WTC11 (cell line): ENCODE data around the gene GNB2. TPM values are rescaled to one million over a fixed set of nuclear protein-coding genes. Genes with fewer than 3 reads are reported as not detected.

Source experiments
- ATAC-seq: fragments of 200-7000 bp; cut with Tn5 transposase; 2 replicates; pipeline ENCODE4 v1.10.0; 2021; ENCODE audit warnings: mild to moderate bottlenecking, moderate library complexity
- CTCF ChIA-PET: fragments of 300-600 bp; sonication (Branson Sonifier 250); formaldehyde crosslinking; loops from one replicate; lab custom pipeline; 2021; ENCODE audit warnings: antibody characterized with exemption; lab: Charles Lee
- POLR2A ChIA-PET: fragments of 350-600 bp; sonication (Branson Sonifier 250); formaldehyde crosslinking; loops from one replicate; lab custom pipeline; 2021; ENCODE audit warnings: antibody characterized with exemption; lab: Charles Lee
- DNase-seq: peaks from one replicate; pipeline ENCODE4 v3.0.0; 2021; ENCODE audit warnings: low spot score
- H3K27ac Mint-ChIP-seq: 2 replicates; pipeline ENCODE4 v1.8.0; 2021; ENCODE audit warnings: mixed read lengths
- H3K27me3 Mint-ChIP-seq: 2 replicates; pipeline ENCODE4 v1.8.0; 2021; ENCODE audit warnings: low read depth, mild to moderate bottlenecking, moderate library complexity, mixed read lengths
- H3K36me3 Mint-ChIP-seq: 2 replicates; pipeline ENCODE4 v1.8.0; 2021; ENCODE audit warnings: mixed read lengths
- H3K4me1 Mint-ChIP-seq: 2 replicates; pipeline ENCODE4 v1.8.0; 2022; ENCODE audit warnings: mixed read lengths
- H3K4me3 Mint-ChIP-seq: 2 replicates; pipeline ENCODE4 v1.8.0; 2021; ENCODE audit warnings: mild to moderate bottlenecking, moderate library complexity, mixed read lengths
- H3K9me3 Mint-ChIP-seq: 2 replicates; pipeline ENCODE4 v1.8.0; 2021; ENCODE audit warnings: mixed read lengths
- ATF1 ChIP-seq: sonication (generic); formaldehyde crosslinking; IDR thresholded peaks from 2 replicates; pipeline ENCODE4 v1.8.1; 2023; ENCODE audit warnings: mild to moderate bottlenecking, moderate library complexity, missing genetic modification reagents
- ATF2 ChIP-seq: sonication (generic); formaldehyde crosslinking; IDR thresholded peaks from 2 replicates; pipeline ENCODE4 v1.8.1; 2022; ENCODE audit warnings: low read depth, missing genetic modification reagents, borderline replicate concordance
- CBFB ChIP-seq: sonication (generic); formaldehyde crosslinking; IDR thresholded peaks from 2 replicates; pipeline ENCODE4 v1.8.1; 2022; ENCODE audit warnings: mild to moderate bottlenecking, low read depth, missing genetic modification reagents
- CREM ChIP-seq: sonication (generic); formaldehyde crosslinking; IDR thresholded peaks from 2 replicates; pipeline ENCODE4 v1.8.1; 2022; ENCODE audit warnings: mild to moderate bottlenecking, missing genetic modification reagents, moderate library complexity
- EMX1 ChIP-seq: fragments of 250-450 bp; sonication (Bioruptor Pico); IDR thresholded peaks from 2 replicates; pipeline ENCODE4 v1.8.0; 2021; ENCODE audit warnings: mild to moderate bottlenecking
- ETV6 ChIP-seq: sonication (generic); formaldehyde crosslinking; IDR thresholded peaks from 2 replicates; pipeline ENCODE4 v1.8.1; 2022; ENCODE audit warnings: mild to moderate bottlenecking, missing genetic modification reagents
- FOXP4 ChIP-seq: sonication (generic); formaldehyde crosslinking; IDR thresholded peaks from 2 replicates; pipeline ENCODE4 v1.8.0; 2022; ENCODE audit warnings: mild to moderate bottlenecking, missing genetic modification reagents
- GTF2I ChIP-seq: fragments of 250-450 bp; sonication (Bioruptor Pico); conservative IDR thresholded peaks from 2 replicates; pipeline ENCODE4 v1.4.0; 2021; ENCODE audit warnings: mild to moderate bottlenecking
- NFYB ChIP-seq: sonication (generic); formaldehyde crosslinking; conservative IDR thresholded peaks from 2 replicates; pipeline ENCODE4 v1.8.0; 2022; ENCODE audit warnings: low read depth, missing genetic modification reagents
- PRDM15 ChIP-seq: sonication (generic); formaldehyde crosslinking; IDR thresholded peaks from 2 replicates; pipeline ENCODE4 v1.8.0; 2022; ENCODE audit warnings: missing genetic modification reagents
- SMAD3 ChIP-seq: sonication (generic); formaldehyde crosslinking; IDR thresholded peaks from 2 replicates; pipeline ENCODE4 v1.8.0; 2022; ENCODE audit warnings: missing genetic modification reagents, mild to moderate bottlenecking, borderline replicate concordance
- SP1 ChIP-seq: sonication (generic); formaldehyde crosslinking; conservative IDR thresholded peaks from 2 replicates; pipeline ENCODE4 v1.8.1; 2022; ENCODE audit warnings: missing genetic modification reagents
- ZNF121 ChIP-seq: sonication (generic); formaldehyde crosslinking; IDR thresholded peaks from 2 replicates; pipeline ENCODE4 v1.8.0; 2023; ENCODE audit warnings: missing genetic modification reagents
- ZNF263 ChIP-seq: sonication (generic); formaldehyde crosslinking; IDR thresholded peaks from 2 replicates; pipeline ENCODE4 v1.8.1; 2022; ENCODE audit warnings: low read depth, mild to moderate bottlenecking, moderate library complexity, missing genetic modification reagents
- total RNA-seq: library from RNA; stranded (reverse); gene quantifications from 3 replicates; pipeline ENCODE4 v1.2.3, GENCODE V29; 2021

The GNB2 gene
- total RNA-seq, 1 experiment from 2014 or later, result 194 TPM

GRCh38 chr7:100675581-100676350, 2.2 kb downstream of the GNB2 start:
- H3K27ac Mint-ChIP-seq, result no peak overlapping the region
- TF ChIP-seq ATF2 (CRISPR knock-in tag), result no peak
- no peak for TF ChIP-seq ATF1 (CRISPR knock-in tag)
- TF ChIP-seq NFYB (CRISPR knock-in tag), result no peak
- peak; percentile 99 for TF ChIP-seq ETV6 (CRISPR knock-in tag)
- peak; percentile 37; the same call in 1 of the 2 replicates for TF ChIP-seq SP1 (CRISPR knock-in tag)
- no peak for TF ChIP-seq SMAD3 (CRISPR knock-in tag)
- TF ChIP-seq GTF2I (CRISPR knock-in tag), result no peak
- TF ChIP-seq, all 79 proteins: peak for 2
- Mint-ChIP-seq H3K27me3 (peaks cover 23% of the 10 kb centered on the region), H3K4me1 (peaks cover 11% of the 10 kb centered on the region), H3K4me3 (peak overlapping the region; percentile 73), H3K9me3 (no peaks in the 10 kb centered on the region), H3K36me3 (peaks cover 14% of the 10 kb centered on the region)
- peak; percentile 32 for ATAC-seq
- POLR2A ChIA-PET, result no interaction called here
- DNase-seq, result peak; percentile 75
- CTCF ChIA-PET, result interaction anchor here (0.6 to 4.1 kb wide), 7 partner anchors 14 to 120 kb away, joined by 3 to 18 read pairs (median 5); no protein-coding TSS in a partner anchor

GRCh38 chr7:100676501-100677306, 3.2 kb downstream of the GNB2 start:
- peak overlapping the region; percentile 73 for H3K4me3 Mint-ChIP-seq
- peaks cover 11% of the 10 kb centered on the region for H3K4me1 Mint-ChIP-seq
- peaks cover 15% of the 10 kb centered on the region for H3K27me3 Mint-ChIP-seq
- peak overlapping the region; percentile 95 for H3K27ac Mint-ChIP-seq
- no peak for DNase-seq
- TF ChIP-seq ZNF263 (CRISPR knock-in tag) (no peak), PRDM15 (CRISPR knock-in tag) (no peak), ZNF121 (CRISPR knock-in tag) (peak; percentile 84), CBFB (CRISPR knock-in tag) (no peak), FOXP4 (CRISPR knock-in tag) (no peak), CREM (CRISPR knock-in tag) (no peak), EMX1 (CRISPR knock-in tag) (no peak)
- ATAC-seq, result no peak
- peaks cover 14% of the 10 kb centered on the region for H3K36me3 Mint-ChIP-seq
- no peaks in the 10 kb centered on the region for H3K9me3 Mint-ChIP-seq
- POLR2A ChIA-PET, result interaction anchor here (0.5 to 1.4 kb wide), 3 partner anchors 12 to 44 kb away, joined by 3 to 4 read pairs (median 3); no protein-coding TSS in a partner anchor
- CTCF ChIA-PET, result interaction anchor here (0.6 to 4.1 kb wide), 8 partner anchors 13 to 119 kb away, joined by 3 to 18 read pairs (median 4); no protein-coding TSS in a partner anchor
